Heart right ventricle (tissue), 16 donors: ENCODE data around the gene NMT2. TPM values are rescaled to one million over a fixed set of nuclear protein-coding genes. Genes with fewer than 3 reads are reported as not detected.
A peak's percentile ranks its signal among the peaks of the same experiment; 100 is the strongest.

Experiments used
- ATAC-seq, 8 donors: fragments of 200-7000 bp; cut with Tn5 transposase; one replicate each; pipeline ENCODE4 v1.9.1; 2020; ENCODE audit warnings: mild to moderate bottlenecking in 8 of 8, moderate library complexity in 8 of 8, moderate number of reproducible peaks in 1 of 8
- DNase-seq, 2 donors: peaks; one replicate each; pipeline ENCODE4 v3.0.0-alpha.2; 2020
- H3K27ac ChIP-seq, 10 donors: fragments of 200-600 bp; sonication (generic) in 2 of 10; one replicate each; pipeline versions ENCODE4 v1.5.0 to v1.8.0; 2020 to 2022; ENCODE audit warnings: mild to moderate bottlenecking in 3 of 10
- H3K27me3 ChIP-seq, 7 donors: fragments of 200-600 bp; one replicate each; pipeline ENCODE4 v1.8.0; 2021 to 2022; ENCODE audit warnings: mild to moderate bottlenecking in 2 of 7
- H3K36me3 ChIP-seq, 9 donors: fragments of 200-600 bp; sonication (generic) in 1 of 9; one replicate each; pipeline versions ENCODE4 v1.5.0 to v1.8.0; 2020 to 2022; ENCODE audit warnings: mild to moderate bottlenecking in 2 of 9
- H3K4me1 ChIP-seq, 9 donors: fragments of 200-600 bp; sonication (generic) in 1 of 9; one replicate each; pipeline versions ENCODE4 v1.5.0 to v1.8.0; 2020 to 2022; ENCODE audit warnings: mild to moderate bottlenecking in 4 of 9
- H3K4me3 ChIP-seq, 10 donors: fragments of 200-600 bp; sonication (generic) in 2 of 10; one replicate each; pipeline versions ENCODE4 v1.5.0 to v1.8.0; 2020 to 2022; ENCODE audit warnings: mild to moderate bottlenecking in 7 of 10, moderate library complexity in 2 of 10
- H3K9me3 ChIP-seq, 11 donors: fragments of 200-600 bp in 10 of 11; sonication (generic) in 2 of 11; one replicate each; pipeline versions ENCODE4 v1.5.0 to v1.8.0; 2013 to 2022; ENCODE audit warnings: mild to moderate bottlenecking in 2 of 11, control low read depth in 1 of 11, moderate library complexity in 1 of 11
- CTCF ChIP-seq, 9 donors: fragments of 200-600 bp; sonication (generic) in 2 of 9; IDR thresholded peaks; one replicate each; pipeline versions ENCODE4 v1.5.0 to v1.8.0; 2021 to 2022; ENCODE audit warnings: antibody characterized with exemption in 9 of 9, mild to moderate bottlenecking in 5 of 9, moderate library complexity in 1 of 9
- WGBS, 2 donors: extraction: QIAGEN DNeasy Blood & Tissue Kit; methylation state at CpG; one replicate each; pipeline ENCODE4 v1.1.7; 2013; ENCODE audit warnings: inconsistent platforms in 1 of 2; 5-methylcytosine and 5-hydroxymethylcytosine counted together
- intact Hi-C, 10 donors: fragments of 100-400 bp; cut with DNase I; formaldehyde crosslinking; loops; one replicate each; pipeline versions ENCODE4 v1.11.1 to v1.14.2; 2022
- polyA plus RNA-seq, 2 donors: library from polyadenylated mRNA; stranded (reverse); fragments of 200-250 nt; gene quantifications; one replicate each; pipeline ENCODE4 v1.2.3, GENCODE V29; 2013
- total RNA-seq, 10 donors: library from RNA; stranded (reverse); fragmentation: NEBNext Ultra II Directional in 3 of 10; extraction: Animal tissue kit (Norgen Biotek cat#: 25700) in 3 of 10; gene quantifications; one replicate each; pipeline versions ENCODE4 v1.2.1 to v1.2.4, GENCODE V29; 2021 to 2023
- donor health status: Arrhythmogenic right ventricular cardiomyopathy.
- donor health status: ischemic (EF 13 %, LVEDD 7.1; RV severe dilation, severe dysfunction).
- donor health status: healthy with polysubstance abuse.
- donor health status: DM: no; HTN: yes; CAD: no.
- donor health status: DM: no; HTN: no; CAD: no.
- donor health status: ischemic (EF 25% LVEDD 6.9; RV normal size, moderate dysfunction).
- donor health status: ischemic (EF 25% LVEDD 5.7; RV mildly dilated, moderate dysfunction).
- donor health status: healthy.
- donor health status: DM: yes; HTN: yes; CAD: no.
- donor health status: Ischemic cardiomyopathy.
- donor health status: ischemic (EF 35%, LVEDD 5.7; RV mildly dilated, moderate dysfunction).
- donor health status: nonischemic (EF 11% LVEDD 7.7; RV severe dilation, severe dysfunction).
- donor health status: DM: yes; HTN: yes; CAD: no.
- donor health status: PGD.
- donor health status: ischemic (EF 29% LVEDD 5.4; RV normal size, mild dysfunction).
- donor health status: nonischemic (EF 23%, LVEDD 6.1; RV moderate dilation, normal function).

The NMT2 gene
- total and polyA plus RNA-seq, 12 donors: 6.1 to 14.5 (median 11.6) TPM

- ATAC-seq (peak; percentile 87 to 94 (median 93)), DNase-seq (peak; percentile 97 to 98)
- no peak for TF ChIP-seq CTCF (IDR thresholded peaks at IDR 0.05)
- peak overlapping the region in 6 of 10 donors; percentile 22 to 46 (median 35) for H3K4me3 ChIP-seq
- WGBS, 2 donors: 12 to 18% methylated on average over 20 to 37 of the region's 44 CpGs
- peak overlapping the region in 9 of 10 donors; percentile 14 to 82 (median 65) for H3K27ac ChIP-seq
- no peaks in the 10 kb centered on the region for H3K36me3 ChIP-seq
- peaks cover 0 to 15% (median 0%) of the 10 kb centered on the region in 7 donors for H3K27me3 ChIP-seq
- H3K9me3 ChIP-seq: no peaks in the 10 kb centered on the region
- intact Hi-C loops: loop anchor here in 3 of 10 donors (1.0 to 10.0 kb wide), 4 partner anchors 27 to 210 kb away; partner anchors contain the start of genes MEIG1 (in 1 of the 3) and RPP38 (in 1 of the 3)
- peaks cover 7 to 40% (median 34%) of the 10 kb centered on the region in 9 donors for H3K4me1 ChIP-seq
These were observed 477 bp upstream of the NMT2 start for GRCh38 chr10:15168786-15169554.

DNA sequence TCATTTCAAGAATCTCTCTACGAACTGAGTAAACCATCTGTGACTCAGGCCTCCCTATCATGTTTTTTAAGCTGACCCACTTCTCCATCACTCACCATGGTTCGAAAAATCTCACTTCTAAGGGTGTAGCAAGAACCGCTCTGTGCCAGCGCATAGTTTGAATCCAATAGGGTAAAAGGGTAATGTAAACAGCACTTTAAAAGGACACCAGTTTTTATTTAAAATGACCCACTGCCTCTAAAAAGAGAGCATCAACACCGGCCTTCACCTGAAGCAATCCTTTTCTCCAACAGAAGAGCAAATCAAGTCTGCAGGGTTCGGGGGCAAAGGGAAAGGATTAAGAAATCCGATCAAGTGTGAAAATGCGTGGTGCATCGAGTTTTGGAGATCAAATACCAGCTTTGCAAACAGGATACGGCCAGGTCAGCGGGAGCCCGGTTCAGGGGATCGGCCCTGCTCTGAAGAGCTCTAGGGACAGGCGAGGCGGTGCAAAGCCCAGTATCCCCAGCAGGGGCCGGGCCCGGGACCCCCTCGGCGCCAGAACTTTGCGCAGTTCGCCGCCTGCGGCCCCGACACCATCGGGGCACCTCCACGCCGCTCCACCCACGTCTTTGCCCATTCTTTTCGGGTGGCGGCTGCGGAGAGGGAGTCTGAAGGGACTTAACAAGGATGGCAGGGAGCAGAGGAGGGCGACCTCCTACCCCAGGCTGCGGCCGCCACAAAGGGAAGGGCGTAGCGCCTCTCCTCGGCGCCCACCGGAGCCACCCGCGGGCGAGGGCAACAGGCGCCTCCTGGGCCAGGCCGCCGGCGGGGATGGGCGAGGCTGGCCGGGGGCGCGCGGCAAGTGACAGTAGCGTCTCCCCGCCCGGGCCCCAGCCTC, 842 bp downstream of the NMT2 start:
- ATAC-seq: peak; percentile 20 to 43 (median 36)
- intact Hi-C loops: loop anchor here in 3 of 10 donors (1.0 to 10.0 kb wide), 3 partner anchors 63 to 208 kb away; partner anchors contain the start of genes MEIG1 (in 1 of the 3) and RPP38 (in 1 of the 3)
- Histone ChIP-seq H3K4me3 (peak overlapping the region; percentile 72 to 98 (median 88)), H3K4me1 (peaks cover 7 to 48% (median 38%) of the 10 kb centered on the region in 9 donors), H3K27ac (peak overlapping the region; percentile 64 to 96 (median 90)), H3K27me3 (peaks cover 0 to 15% (median 0%) of the 10 kb centered on the region in 7 donors), H3K36me3 (no peaks in the 10 kb centered on the region), H3K9me3 (no peaks in the 10 kb centered on the region)
- peak; percentile 14 to 61 (median 48) for TF ChIP-seq CTCF (IDR thresholded peaks at IDR 0.05)
- DNase-seq: peak; percentile 47 to 52
- WGBS, 2 donors: 2 to 3% methylated on average over 31 to 54 of the region's 54 CpGs

DNA sequence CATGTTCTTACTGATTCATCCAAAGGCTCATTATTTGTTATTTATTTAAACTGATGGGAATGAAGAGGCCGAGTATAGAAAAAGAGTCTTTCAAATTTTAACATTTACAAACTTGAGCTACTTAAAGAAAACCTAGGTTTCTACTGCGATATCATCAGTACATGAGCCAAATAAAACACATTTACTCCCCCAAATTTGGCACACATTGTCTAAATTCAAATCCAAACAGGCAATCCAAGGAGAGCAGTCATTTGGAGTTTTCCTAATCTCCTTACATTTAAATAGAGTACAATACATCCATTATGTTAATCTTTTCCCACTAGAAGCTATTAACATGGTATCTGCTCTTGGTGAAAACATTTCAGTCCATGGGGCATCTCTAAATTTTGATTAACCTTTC, 2.2 kb downstream of the NMT2 start:
- WGBS, 2 donors: 43 to 66% methylated on average over 2 of the region's 2 CpGs
- Histone ChIP-seq H3K36me3 (no peaks in the 10 kb centered on the region), H3K4me1 (peaks cover 7 to 48% (median 38%) of the 10 kb centered on the region in 9 donors), H3K27ac (peak overlapping the region in 1 of 10 donors; percentile 17), H3K4me3 (peak overlapping the region in 5 of 10 donors; percentile 11 to 92 (median 77)), H3K27me3 (peaks cover 0 to 15% (median 0%) of the 10 kb centered on the region in 7 donors), H3K9me3 (no peaks in the 10 kb centered on the region)
- ATAC-seq (no peak), DNase-seq (no peak)
- no peak for TF ChIP-seq CTCF (IDR thresholded peaks at IDR 0.05)
- intact Hi-C loops: loop anchor here in 2 of 10 donors (5.0 to 10.0 kb wide), 2 partner anchors 62 to 69 kb away; partner anchors contain the start of gene RPP38 (in 1 of the 2)
